PFSK-1 (cell line): ENCODE results near the gene COL25A1.

Source experiments
- FOXP2 ChIP-seq: optimal IDR thresholded peaks from 2 replicates; pipeline ENCODE3; 2011; ENCODE audit warnings: borderline replicate concordance, control low read depth, inconsistent platforms; ENCODE audit not compliant: insufficient read depth; ENCODE audit errors: extremely low read length, extremely low read depth
- POLR2AphosphoS5 ChIP-seq: IDR thresholded peaks from 2 replicates; pipeline ENCODE4 v1.6.1; 2012; ENCODE audit warnings: low read depth, mild to moderate bottlenecking, control low read depth, low read length, moderate library complexity
- REST ChIP-seq, 2 experiments: IDR thresholded peaks; 2 replicates each; pipeline versions ENCODE4 v1.6.1 to v1.8.0; 2011 to 2012; ENCODE audit warnings: low read depth in 2 of 2, low read length in 2 of 2, control low read depth in 1 of 2, inconsistent platforms in 1 of 2, mild to moderate bottlenecking in 1 of 2, moderate library complexity in 1 of 2; ENCODE audit not compliant: insufficient read depth in 1 of 2
- SIN3A ChIP-seq: IDR thresholded peaks from 2 replicates; pipeline ENCODE4 v1.6.1; 2012; ENCODE audit warnings: mild to moderate bottlenecking, low read length, moderate library complexity, borderline replicate concordance; ENCODE audit not compliant: insufficient read depth
- TAF1 ChIP-seq: IDR thresholded peaks from 2 replicates; pipeline ENCODE4 v1.6.1; 2012; ENCODE audit warnings: low read length, control low read depth, borderline replicate concordance; ENCODE audit not compliant: insufficient read depth

Gene COL25A1

GRCh38 chr4:108954880-108955279 lies 347.6 kb downstream of the COL25A1 start:
- TF ChIP-seq REST (IDR thresholded peaks at IDR 0.05; ENCODE audit: insufficient read depth in 1 of 2, low read depth in 2 of 2, low read length in 2 of 2): no peak
- no peak for TF ChIP-seq SIN3A
- TF ChIP-seq TAF1: no peak
- no peak for TF ChIP-seq FOXP2
- no peak for TF ChIP-seq POLR2AphosphoS5

- TF ChIP-seq SIN3A (no peak), POLR2AphosphoS5 (no peak), REST (IDR thresholded peaks at IDR 0.05; ENCODE audit: insufficient read depth in 1 of 2, low read depth in 2 of 2, low read length in 2 of 2) (no peak), FOXP2 (no peak)
Observed at GRCh38 chr4:108953941-108954340, 348.5 kb downstream of the COL25A1 start.

- TF ChIP-seq REST (IDR thresholded peaks at IDR 0.05; ENCODE audit: insufficient read depth in 1 of 2, low read depth in 2 of 2, low read length in 2 of 2) (no peak), FOXP2 (no peak), POLR2AphosphoS5 (no peak), SIN3A (no peak), TAF1 (no peak)
Observed at GRCh38 chr4:108950158-108950915, 352.1 kb downstream of the COL25A1 start.

GRCh38 chr4:108947526-108947925 lies 354.9 kb downstream of the COL25A1 start:
- TF ChIP-seq FOXP2 (no peak), TAF1 (no peak), REST (IDR thresholded peaks at IDR 0.05; ENCODE audit: insufficient read depth in 1 of 2, low read depth in 2 of 2, low read length in 2 of 2) (no peak), POLR2AphosphoS5 (no peak), SIN3A (no peak)

- TF ChIP-seq FOXP2 (no peak), POLR2AphosphoS5 (no peak)
Observed at GRCh38 chr4:108946237-108946636, 356.2 kb downstream of the COL25A1 start.
